ENCODE measurements around the gene HOMER1.

Gene HOMER1

DNA sequence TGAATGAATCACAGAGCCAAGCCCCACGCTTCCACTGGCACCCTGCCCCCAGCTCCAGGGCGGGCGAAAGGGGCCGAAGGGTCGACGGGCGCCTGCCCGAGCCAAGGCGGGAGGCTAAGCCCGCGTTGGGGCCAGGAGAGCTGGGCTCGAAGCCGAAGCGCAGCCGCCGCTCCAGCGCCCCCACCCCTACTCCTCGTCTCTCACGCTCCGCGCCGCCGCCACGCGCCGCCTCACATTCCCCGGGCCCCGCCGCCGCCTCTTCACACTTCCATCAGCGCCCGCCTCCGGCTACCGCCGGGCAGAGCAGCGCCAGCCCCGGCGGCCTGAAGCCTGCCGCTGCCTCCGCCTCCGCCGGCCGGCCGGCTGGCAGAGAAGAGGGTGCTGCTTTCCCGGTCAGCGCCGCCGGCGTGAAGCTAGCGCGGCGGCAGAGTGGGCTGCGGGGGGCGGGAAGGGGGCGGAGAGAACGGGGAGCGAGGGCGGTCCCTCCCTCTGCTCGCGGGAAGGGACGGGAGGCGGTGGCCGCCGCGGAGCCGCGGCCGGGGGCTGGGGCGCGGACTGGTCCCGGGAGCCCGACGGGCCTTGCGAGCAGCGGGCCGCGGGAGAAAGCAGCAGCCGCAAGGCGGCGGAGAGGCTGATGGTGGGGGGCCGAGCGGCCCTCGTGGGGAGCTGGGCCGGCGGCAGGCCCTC lies at the start of gene HOMER1:
Gene HOMER1, minus strand, starts transcription at position 431 of the 687 bp plus-strand sequence. CDS start 1,360 bp downstream, outside the sequence.
- DNase-seq (ENCODE audit: low read depth, low spot score), result peak; percentile 65

GRCh38 chr5:79563247-79563590 lies 49.3 kb upstream of the HOMER1 start:
- DNase-seq (ENCODE audit: low read depth, low spot score), result no peak

DNA sequence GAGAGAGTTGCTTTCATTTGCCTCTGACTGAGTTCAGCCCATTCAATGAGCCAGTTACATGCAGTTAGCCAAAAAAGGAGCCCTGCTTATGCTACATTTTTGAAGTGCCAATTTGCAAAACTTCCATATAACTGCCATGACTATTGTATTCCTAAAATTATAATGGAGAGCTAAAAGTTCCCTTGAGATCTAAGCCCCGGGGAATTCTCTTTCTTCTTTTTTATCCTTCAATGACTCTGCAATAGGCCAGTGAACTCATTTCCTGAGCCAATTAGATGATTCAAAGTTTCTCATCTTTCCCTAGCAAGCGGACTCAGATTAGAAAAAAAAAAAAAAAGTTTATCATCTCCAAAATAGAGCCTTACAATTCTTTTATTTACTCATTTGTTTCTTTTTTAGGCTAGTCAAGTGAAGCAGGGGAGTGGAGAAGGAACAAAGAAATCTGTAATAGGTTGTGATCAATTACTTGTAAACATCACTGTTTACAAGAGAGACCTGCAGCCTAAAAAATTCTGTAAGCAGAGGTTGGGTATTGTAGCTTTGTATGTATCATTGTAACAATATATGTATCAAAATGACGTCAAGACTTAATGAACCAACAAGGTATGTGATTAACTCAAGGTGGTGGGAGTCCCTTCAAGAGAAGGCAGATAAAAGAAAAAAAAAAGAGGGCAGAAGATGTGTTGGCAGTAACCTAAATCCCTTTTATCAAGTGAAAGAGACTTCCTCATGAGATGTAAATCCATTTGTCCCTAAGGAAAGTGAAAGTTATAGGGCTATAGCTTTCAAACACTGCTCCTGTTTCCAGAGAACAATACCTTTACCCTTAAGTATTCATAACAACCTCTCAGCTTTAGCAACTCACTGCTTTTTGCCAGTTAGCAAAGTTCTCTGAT lies 48.7 kb upstream of the HOMER1 start:
- DNase-seq (ENCODE audit: low read depth, low spot score), result no peak

DNA sequence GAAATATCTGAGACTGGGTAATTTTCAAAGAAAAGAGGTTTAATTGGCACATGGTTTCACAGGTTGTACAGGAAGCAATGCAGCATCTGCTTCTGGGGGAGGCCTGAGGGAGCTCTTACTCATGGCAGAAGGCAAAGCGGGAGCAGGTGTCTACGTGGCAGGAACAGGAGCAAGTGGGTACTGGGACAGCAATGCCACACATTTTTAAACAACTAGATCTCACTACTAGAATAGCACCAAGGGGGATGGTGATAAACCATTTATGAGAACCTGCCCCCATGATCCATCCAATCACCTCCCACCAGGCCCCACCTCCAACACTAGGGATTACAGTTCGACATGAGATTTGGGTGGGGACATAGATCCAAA lies 47.6 kb upstream of the HOMER1 start:
- no peak for DNase-seq (ENCODE audit: low read depth, low spot score)

- no peak for DNase-seq (ENCODE audit: low read depth, low spot score)
Measured at GRCh38 chr5:79560771-79561524, 47.0 kb upstream of the HOMER1 start.

GRCh38 chr5:79555418-79555817 lies 41.5 kb upstream of the HOMER1 start:
- no peak for DNase-seq (ENCODE audit: low read depth, low spot score)

DNA sequence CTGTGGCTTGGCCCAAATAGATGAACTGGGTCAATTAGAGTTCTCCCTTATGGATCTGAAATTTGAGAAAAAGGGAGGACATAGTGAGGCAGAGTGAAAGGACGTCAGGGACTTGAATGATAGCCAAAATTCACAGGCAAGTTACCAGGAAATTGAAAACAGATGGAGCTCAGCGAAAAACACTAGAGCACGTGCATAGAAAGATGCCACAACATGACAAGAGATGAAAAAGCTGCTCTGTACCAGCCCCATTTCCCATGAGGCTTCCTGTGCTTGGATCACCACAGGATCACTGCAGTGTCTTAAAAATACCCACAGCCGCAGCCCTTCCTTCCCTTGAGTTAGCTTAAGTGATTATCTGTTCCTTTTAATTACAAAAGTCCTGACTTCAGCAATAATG lies 39.0 kb upstream of the HOMER1 start:
- peak; percentile 31 for DNase-seq (ENCODE audit: low read depth, low spot score)

- no peak for DNase-seq (ENCODE audit: low read depth, low spot score)
Measured at GRCh38 chr5:79547982-79548381, 34.0 kb upstream of the HOMER1 start.

- no peak for DNase-seq (ENCODE audit: low read depth, low spot score)
Measured at GRCh38 chr5:79547429-79547822, 33.5 kb upstream of the HOMER1 start.

DNA sequence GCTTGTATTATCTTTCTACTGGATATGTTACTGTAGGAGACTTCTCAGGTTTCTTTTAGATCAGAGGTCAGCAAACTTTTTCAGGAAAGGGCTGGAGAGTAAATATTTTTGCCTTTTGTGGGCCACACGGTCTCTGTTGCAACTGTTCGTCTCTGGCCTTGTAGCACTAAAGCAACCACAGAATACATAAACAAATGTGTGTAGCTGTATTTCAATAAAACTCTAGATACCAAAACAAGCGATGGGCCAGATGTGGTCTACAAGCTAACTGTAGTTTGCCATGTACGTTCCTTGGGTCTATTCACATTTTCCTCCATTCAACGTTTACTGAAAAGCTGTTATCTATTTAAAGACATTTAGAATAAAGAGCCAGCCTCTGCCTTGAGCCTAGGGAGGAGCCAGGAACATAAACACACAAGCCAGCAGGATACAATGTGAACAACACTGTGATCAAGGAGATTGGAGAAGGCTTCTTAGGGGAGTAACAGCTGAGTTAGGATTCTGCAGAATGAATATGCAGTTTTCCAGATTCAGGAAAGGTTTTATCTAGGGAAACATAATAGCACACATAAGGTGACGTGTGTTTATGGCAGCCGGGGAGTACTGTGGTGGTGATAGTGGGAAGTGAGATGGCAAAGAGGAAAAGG lies 33.0 kb upstream of the HOMER1 start:
- DNase-seq (ENCODE audit: low read depth, low spot score), result peak; percentile 39

GRCh38 chr5:79544131-79544530 lies 30.2 kb upstream of the HOMER1 start:
- DNase-seq (ENCODE audit: low read depth, low spot score), result no peak

GRCh38 chr5:79540939-79541338 lies 27.0 kb upstream of the HOMER1 start:
- no peak for DNase-seq (ENCODE audit: low read depth, low spot score)

GRCh38 chr5:79536193-79536906 lies 22.4 kb upstream of the HOMER1 start:
- DNase-seq (ENCODE audit: low read depth, low spot score), result no peak

- no peak for DNase-seq (ENCODE audit: low read depth, low spot score)
Measured at GRCh38 chr5:79535477-79536192, 21.7 kb upstream of the HOMER1 start.

DNA sequence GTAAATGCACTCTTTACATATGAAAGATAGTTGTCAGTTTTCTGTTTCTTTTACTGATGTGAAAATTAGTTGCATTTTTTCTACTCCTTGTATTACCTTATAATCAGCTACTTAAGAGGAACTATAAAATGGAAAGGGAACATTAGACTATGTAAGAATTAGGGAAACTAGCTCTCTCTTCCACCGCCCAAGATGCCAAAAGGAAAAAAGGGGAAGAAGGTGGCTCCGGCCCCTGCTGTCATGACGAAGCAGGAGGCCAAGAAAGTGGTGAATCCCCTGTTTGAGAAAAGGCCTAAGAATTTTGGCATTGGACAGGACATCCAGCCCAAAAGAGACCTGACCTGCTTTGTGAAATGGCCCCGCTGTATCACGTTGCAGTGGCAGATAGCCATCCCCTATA lies 15.2 kb upstream of the HOMER1 start:
- DNase-seq (ENCODE audit: low read depth, low spot score), result no peak

- DNase-seq (ENCODE audit: low read depth, low spot score), result no peak
Measured at GRCh38 chr5:79527431-79527830, 13.5 kb upstream of the HOMER1 start.

GRCh38 chr5:79526928-79527327 lies 13.0 kb upstream of the HOMER1 start:
- DNase-seq (ENCODE audit: low read depth, low spot score), result no peak

DNA sequence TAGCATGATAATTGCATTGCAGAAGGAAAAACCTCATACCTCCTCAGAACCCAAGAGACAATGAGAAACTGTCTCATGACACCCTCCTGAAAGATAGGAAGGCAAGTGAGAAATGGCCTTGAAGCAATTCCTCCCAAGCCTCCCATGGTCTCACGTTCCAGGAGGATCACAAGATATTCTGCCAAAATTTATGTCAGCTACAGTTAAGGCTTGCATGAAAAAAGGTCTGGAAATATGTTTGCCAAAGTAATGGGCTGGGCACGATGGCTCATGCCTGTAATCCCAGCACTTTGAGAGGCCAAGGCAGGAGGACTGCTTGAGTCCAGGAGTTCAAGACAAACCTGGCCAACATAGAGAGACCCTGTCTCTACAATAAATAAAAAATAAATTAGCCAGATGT lies 12.6 kb upstream of the HOMER1 start:
- DNase-seq (ENCODE audit: low read depth, low spot score), result no peak

GRCh38 chr5:79521156-79521555 lies 7.2 kb upstream of the HOMER1 start:
- no peak for DNase-seq (ENCODE audit: low read depth, low spot score)

DNA sequence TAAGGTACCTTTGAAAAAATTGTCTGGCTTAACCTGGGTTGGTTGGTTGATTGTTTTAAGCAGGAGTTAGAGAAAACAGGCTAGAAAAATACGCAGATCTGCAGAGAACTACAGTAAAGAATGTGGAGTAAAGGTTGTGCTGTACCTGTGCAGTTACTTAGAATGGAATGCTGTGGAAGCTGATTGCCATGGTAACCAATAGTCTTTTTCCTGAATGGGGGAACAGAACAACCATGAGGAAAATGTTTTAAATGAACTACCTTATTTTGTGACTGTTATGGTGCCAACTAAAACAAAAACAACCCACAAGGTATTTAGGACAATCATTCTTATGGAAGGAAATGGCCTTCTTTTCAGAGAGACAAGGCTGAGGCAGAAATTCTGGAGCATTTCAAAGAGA lies 4.8 kb upstream of the HOMER1 start:
- no peak for DNase-seq (ENCODE audit: low read depth, low spot score)

- no peak for DNase-seq (ENCODE audit: low read depth, low spot score)
Measured at GRCh38 chr5:79517601-79518000, 3.7 kb upstream of the HOMER1 start.
